HG03045 (cell line): ENCODE measurements around the gene GRM5.
"Not testable (repeated sequence)": the region's sequence is repeated elsewhere in the genome, so short reads cannot be mapped to it uniquely, and the experiment has no call there.

Experiments used
- ATAC-seq: cut with Tn5 transposase; IDR thresholded peaks from one replicate; pipeline ENCODE4 v1.9.1; 2021; ENCODE audit warnings: mild to moderate bottlenecking, moderate library complexity; ENCODE audit not compliant: unreplicated experiment

The GRM5 gene

DNA sequence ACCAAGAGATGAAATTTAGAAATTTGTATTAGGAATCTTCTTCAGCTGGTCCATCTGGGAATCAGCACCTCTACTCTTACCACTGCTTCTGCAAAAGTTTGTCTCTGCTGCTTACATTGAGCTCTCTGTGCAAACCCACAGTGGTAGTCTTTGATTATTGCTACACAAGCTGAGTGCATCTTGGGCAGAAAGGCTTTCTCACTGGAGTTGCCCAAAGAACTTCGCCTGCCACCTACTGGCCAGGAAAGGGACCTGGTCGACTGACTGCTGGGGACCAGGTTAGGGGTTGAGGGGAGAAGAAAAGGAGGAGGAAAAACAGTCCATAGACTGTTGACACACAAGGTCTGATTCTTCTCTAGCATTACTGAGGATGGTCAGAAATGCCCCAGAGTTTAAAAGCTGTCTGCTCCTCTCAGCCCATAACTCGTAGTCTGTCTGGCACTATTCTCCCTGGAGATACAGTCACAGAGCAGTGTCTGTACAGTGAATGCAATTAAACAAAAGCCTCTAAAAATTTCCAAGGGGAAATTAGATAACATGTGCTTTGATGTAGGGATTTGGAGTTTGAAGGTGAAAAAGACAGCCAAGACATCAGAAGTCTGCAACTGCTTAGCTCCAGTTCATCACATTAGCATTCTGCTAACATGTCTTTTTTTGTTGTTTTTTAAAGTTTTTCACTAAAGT is 513.3 kb downstream of the GRM5 start:
- peak; percentile 89 for ATAC-seq

DNA sequence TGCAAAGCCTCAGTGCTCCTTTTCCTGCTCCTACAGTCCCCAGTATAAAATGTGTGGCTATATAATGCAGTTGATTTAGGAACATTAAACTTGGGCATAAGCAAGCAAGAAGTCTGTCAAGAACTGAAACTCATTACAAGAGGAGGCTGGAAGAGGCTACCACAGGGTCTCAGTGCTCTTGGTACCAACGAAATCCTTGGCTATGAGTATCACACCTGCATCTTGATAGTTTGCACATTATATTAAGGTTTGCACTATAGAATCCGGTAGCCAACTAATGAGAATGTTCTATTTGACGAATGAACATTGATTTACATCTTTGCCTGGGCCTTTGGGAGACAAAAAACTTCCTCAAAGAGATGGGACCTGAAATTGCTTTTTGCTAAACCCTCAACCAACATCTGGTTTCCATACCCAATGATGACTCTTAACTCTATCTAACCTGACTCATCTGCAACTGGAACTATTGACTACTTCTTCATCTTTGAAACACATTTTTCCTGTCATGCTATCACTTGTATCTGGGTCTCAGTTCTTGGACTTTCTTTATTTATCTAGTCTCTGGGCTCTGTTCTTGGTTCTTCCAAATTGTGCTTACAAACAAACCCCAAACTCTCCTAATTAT is 521.0 kb downstream of the GRM5 start:
- no peak for ATAC-seq

DNA sequence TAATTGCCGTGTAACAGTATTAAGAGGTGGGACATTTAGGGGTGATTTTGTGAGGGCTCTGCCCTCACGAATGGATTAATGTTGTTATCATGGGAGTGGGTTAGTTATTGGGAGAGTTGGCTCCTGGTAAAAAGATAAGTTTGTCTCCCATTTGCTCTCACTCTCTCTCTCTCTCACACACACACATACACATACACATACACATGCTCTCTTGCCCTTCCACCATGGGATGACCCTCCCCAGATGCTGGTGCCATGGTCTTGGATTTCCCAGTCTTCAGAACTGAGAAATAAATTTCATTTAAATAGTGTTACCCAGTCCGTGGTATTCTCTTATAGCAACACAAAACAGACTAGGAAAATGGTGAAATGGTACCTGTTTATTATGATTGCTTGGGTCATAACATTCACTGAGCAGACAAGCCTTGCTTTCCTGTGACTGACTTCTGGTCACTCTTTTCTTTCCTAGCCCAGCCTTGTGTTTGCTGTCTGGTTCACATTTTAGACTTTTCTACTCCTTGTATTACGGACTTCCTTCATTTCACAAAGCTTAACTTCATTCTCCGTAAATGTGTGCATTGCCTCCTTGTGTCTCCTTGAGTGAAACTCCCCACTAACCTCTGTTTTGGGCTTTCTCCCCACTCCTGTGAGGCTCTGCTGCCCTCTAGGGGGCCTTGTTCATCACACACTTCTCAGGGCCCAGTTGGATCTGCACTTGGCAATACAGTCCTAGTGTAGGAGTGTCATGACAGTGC is 521.7 kb downstream of the GRM5 start:
- peak; percentile 98 for ATAC-seq

DNA sequence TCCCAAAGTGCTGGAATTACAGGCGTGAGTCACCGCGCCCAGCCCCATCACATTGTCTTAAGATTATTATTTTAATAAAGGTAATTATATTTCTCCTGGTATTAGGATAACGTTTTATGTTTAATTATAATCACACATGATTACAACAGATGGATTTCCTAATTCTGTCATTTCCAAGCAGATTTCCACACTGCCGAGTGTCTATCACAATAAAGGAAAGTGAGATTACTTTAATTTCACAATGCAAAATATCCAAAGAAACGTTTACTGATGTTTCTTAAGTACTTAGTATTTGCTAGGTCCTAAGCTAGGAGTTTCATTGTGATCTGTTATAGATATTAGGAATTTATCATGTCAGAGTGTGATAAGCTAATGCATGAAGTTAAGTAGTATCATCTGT is 524.8 kb downstream of the GRM5 start:
- ATAC-seq: no peak

DNA sequence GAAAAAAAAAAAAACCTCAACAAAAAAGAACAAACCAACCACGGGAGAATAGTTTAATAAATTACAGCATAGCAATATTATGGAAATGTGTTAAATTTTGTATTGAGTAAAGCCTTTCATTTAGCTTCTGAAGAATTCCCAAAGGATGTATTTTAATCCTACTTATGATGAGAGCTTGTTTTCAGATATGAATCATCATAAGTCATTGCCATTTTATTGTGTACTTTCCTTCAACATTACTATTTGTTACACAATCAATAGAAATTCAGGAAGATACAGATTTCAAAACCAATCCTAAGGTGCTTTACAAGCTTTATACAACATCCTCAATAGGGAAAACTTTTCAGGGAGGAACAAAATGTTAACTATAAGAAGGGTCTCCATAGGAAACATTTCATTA is 527.7 kb downstream of the GRM5 start:
- no peak for ATAC-seq

DNA sequence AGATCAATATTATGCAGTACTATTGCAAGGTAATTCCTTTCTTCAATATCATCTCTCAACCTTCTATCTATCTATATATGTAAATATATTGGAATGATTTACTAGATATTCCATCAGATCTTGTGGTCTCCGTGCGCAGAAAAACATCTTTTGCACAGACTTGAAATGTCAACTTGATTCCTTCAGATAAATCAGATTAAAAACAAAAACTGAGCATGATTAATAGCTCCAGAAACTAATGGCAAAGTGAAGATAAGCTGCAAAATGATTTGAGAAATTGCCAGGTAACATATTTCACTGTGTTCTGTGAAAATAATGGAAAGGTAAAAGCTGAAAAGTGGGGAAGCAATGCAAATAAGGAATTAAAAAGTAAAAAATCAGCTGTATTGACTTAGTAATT is 528.2 kb downstream of the GRM5 start:
- no peak for ATAC-seq

DNA sequence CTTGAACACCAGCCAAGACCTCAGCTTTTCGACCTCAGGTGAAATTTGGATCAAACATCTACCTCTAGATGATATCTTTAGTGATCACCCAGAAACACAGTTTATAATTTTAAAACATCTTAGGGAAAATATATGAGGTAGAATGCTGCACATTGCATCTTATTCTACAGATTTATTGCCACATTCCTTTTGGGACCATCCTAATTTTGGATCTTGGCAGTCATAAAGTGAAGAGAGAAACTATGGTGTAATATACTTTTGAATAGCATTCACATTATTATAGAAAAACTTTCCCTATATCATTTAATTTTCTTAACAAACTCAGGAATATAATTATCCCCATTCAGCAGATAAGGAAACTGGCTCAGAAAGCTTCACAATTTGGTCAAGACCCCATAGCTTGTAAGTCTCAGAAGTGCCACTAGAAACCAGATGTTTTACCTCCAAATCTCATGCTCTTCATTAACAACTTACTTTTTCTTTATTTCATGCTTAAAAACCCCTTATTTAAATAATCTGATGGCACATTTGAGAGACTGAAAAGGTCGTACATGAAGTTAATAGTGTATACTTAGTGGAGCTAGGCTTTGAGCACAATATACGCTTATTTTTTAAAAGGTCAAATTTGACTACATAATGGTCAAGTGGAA is 529.0 kb downstream of the GRM5 start:
- no peak for ATAC-seq

DNA sequence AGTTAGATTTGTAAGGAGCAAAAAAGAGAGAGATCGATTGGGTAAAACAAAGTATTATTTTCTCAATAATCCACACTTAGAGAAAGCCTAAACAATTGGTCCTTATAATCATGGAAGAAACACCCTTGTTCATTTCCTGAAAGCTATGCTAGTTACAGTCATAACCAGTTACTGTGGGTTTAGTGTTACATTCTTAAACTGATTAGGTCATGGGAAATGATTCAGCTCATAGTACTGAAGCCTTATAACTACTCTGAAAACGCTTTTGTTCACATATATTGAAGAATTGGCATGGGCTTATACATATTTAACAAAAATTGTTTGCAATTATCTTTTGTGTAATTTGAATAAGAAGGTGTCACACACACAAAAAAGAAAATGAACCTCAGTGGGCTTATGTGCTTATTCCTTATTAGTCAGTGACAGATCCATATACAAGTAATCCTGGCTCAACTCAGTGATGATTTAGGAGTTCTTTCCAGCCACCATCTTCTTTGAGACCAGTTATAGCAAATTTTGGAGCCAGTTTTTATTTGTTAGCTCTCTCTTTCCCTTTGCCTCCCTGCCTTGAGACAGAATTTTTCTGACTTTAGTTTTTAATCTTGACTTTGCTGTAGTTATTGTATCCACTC is 529.8 kb downstream of the GRM5 start:
- no peak for ATAC-seq

DNA sequence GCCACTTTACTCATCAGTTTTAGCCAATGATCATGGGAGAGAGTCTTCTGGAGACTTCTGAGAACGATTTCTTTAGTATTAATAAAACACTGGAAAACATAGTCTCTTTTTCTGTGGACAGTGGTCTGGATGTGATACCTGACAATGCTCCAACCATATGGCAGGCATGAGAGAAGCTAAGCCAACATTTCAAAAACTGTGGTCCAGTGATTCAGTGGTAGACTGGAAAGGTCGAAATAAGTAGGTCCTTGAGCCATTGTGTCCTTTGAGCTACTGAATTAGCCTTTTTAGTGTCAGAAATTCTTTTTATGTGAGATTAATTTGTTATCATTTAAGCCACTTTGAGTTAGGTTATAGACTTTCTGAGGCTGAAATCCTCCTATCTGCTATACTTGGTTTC is 530.5 kb downstream of the GRM5 start:
- no peak for ATAC-seq

DNA sequence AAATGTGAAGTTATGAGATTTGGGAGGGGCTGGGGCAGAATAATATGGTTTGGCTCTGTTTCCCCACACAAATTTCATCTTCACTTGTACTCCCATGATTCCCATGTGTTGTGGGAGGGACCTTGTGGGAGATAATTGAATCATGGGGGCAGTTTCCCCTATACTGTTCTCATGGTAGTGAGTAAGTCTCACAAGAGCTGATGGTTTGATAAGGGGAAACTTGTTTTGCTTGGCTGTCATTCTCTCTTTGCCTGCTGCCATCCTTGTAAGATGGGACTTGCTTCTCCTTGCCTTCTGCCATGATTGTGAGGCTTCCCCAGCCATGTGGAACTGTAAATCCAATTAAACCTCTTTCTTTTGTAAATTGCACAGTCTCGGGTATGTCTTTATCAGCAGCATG is 531.1 kb downstream of the GRM5 start:
- ATAC-seq: not testable (repeated sequence)

DNA sequence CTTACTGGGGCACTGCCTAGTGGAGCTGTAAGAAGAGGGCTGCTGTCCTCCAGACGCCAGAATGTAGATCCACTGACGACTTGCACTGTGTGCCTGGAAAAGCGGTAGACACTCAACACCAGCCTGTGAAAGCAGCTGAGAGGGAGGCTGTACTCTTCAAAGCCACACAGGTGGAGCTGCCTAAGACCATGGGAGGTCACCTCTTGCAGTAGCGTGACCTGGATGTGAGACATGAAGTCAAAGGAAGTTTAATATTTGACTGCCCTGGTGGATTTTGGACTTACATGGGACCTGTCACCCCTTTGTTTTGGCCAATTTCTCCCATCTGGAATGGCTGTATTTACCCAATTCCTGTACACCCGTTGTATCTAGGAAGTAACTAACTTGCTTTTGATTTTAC is 531.6 kb downstream of the GRM5 start:
- no peak for ATAC-seq

DNA sequence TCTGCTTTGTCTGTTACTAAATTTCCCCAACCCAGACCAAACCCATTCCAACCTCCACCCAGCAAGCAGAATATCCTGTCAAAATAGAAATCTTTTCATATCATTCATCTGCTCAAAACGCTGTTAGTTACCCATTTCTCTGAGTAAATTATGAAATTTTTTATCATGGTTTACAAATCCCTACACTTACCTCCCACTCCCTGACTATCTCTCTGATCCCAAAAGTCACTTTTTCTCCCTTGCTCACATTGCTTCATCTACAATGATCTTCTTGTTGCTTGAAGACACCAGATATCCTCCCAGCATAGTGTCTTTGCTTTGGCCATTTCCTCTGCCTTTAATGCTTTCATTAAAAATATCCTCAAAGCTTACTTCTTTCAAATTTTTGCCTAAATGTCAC is 532.8 kb downstream of the GRM5 start:
- ATAC-seq: no peak

DNA sequence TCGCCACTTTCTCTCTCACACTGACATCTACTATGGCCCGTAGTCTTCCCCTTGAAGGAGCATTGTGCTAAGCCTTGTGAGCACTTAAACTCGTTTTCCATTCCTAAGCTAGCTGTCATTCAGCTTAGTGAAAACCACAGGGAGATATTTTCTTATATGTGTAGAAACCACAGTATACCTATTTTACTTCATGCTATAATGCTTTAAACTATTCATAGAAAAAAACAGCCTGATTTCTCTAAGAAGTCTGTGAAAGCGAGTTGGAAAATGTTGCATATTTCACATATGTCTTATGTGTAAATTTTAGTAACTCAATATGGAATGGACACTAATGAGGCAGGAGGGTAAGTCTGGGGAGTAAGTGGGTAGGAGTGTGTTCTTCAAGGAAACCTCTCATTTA is 534.0 kb downstream of the GRM5 start:
- no peak for ATAC-seq

DNA sequence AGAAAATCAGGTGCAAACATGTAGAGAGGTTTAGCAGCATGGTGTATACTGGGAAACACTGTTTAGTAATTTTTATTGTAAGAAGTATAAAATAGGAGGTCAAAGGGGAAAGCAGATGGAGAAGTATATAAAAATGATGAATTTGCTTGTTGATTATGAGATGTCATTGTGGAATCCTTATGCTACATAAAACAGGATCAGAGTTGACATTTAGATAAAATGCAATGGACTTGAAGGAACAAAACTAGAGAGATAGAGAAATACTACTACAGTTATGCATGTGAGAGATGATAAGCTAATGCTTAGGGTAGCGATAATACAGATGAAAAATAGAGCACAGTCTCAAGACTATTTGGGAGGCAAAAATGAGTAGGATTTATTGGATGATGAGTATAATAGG is 536.4 kb downstream of the GRM5 start:
- no peak for ATAC-seq

DNA sequence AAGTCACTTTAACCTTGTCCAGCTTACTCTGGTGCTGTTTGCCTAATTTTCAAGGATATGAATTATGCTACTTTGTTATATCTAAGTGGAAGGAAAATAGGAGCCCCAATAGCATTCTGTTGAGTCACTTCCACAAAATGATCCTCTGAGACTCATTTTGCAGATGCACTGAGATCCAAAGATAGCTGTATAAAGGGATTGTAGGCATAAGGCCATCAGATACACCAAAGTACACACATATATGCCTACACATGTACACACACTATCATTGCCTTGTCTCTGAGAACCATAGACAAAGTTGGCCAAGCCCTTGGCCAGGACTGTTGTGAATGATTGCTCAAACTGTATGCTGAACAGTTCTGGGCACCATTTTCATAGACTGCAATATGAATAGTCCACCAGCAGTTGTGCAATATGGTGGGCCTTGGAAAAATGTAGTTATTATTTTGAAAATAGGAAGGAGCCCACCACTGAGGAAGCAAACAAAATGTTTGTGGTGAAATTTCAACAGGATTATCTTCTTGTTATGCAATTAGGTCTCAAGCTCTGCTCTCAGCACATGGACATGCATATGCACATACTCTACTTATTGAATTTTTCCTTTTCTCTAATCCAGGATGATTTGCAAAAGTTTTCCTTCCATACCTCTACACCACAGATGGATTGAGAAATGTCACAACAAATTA is 542.3 kb downstream of the GRM5 start:
- no peak for ATAC-seq

DNA sequence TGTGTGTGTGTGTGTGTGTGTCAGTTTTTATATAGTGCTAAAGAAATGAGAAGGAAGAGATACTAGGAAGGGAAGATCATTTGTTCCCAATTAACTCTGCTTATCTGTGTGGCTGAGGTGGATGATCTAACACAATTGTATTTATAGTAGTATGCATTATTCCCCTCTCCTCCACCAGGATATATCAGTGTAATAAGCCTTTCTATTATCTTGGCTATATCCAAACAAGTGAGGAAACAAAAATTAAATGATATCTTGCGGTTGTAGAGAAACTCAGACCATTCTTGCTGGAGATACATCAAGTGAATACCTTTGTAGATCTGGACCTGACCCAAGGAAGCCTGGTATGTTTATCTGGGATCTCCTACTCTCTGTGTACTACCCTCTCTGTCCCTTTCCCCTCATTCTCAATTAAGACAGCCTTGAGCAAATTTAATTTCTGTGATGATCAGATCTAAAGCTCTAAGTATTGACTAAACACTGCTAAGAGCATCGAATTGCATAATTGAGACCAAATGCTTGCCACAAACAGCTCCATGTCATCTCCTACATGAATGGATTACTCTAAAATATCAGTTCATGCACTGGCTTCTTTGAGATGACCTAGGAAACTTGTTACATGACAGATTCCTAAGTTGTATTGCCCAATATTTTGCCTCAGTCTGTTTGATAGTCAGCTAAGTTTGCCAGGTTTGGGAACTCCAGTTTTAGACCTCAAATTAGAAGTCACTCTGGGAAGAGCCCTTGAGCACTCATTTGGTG is 543.0 kb downstream of the GRM5 start:
- ATAC-seq: no peak

DNA sequence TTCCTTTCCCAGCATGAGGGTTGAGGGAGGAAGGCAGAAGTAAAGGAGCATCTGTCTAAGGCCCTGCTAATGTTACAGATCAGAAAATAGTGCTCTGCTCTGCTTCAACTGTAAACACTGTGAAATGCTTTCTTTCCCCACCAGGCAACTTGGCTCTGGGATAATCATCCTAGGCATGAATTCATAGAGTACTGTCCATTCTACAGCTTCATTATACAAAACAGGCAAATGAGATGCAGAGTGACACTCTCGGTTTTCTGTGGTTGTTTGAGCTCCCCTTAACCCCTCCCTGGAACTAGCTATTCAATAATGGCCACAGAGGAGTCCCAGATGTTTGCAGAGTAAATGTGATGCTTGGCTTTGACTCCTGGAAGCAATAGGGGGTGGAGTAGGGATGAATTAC is 544.0 kb downstream of the GRM5 start:
- ATAC-seq: no peak

DNA sequence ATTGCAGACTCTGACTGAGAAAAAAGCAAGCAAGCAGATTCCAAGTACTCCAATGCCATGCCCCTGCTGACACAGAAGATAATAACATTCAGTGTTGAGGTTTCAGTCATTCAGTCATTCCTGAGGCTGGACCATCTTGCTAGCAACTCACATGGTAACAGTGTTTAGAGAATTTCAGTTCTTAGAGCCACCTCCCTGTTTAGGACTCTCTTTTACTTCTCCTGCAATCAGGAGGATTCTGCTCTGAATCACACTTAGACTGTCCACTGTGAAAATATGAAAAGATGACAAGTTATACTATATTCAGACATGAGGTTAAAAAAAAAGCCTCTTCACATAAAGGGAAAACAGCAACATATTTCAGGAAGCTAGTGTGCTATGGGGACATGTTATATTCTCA is 544.4 kb downstream of the GRM5 start:
- no peak for ATAC-seq

DNA sequence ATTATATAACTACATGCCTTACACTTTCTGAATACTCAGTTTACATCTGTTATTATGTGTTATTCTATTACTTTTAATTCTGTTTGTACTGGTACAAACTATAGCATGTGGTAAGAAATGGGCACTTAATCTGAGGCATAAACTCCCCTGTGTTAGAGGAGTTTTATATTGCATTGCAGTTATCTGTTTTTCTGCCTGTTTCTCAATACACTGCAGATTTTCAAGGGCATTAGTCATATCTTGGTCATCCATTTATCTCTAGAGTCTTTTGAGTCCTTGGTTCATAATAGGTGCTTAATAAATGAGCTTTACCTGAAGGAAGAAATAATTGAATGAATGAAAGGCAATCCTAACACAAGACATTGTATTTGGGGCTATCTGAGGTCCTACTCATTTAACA is 545.4 kb downstream of the GRM5 start:
- ATAC-seq: no peak

DNA sequence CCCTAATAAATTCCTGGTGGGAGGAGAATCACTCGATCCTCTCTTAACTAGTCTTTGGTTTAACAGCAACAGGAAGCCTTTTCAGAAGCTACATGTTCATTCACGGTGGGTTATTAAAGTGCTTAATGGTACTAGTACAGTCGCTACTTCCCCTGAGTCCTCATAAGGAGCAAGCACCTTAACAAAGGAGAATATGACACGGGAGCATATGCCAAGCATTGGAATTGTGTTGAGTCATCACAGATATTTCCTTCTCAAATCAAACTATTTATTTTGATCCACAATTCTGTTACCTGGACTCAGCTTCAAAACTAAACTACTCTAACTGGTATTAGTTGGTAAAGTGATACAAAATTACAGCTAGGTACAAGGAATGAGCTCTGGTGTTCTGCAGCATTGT is 550.8 kb downstream of the GRM5 start:
- ATAC-seq: no peak
